Mesenchymal stem cell (in vitro differentiated cells and primary cell): ENCODE results near the gene IP6K2.

ENCODE experiments used
- DNase-seq: peaks from one replicate; pipeline ENCODE4 v3.0.0-alpha.2; 2013
- H2AFZ ChIP-seq: one replicate; pipeline ENCODE4 v1.6.1; 2013; ENCODE audit warnings: low read depth, mild to moderate bottlenecking, control low read depth, inconsistent platforms, low read length, moderate library complexity
- H2AK5ac ChIP-seq: 2 replicates; pipeline ENCODE4 v1.6.1; 2013; ENCODE audit warnings: low read length, moderate library complexity, mild to moderate bottlenecking, inconsistent platforms; ENCODE audit not compliant: severe bottlenecking
- H2BK120ac ChIP-seq: one replicate; pipeline ENCODE4 v1.6.1; 2013; ENCODE audit warnings: low read depth, mild to moderate bottlenecking, inconsistent platforms, low read length, moderate library complexity
- H2BK12ac ChIP-seq, 2 experiments: one replicate each; pipeline ENCODE4 v1.6.1; 2013; ENCODE audit warnings: inconsistent platforms in 2 of 2, low read length in 2 of 2, mild to moderate bottlenecking in 2 of 2, moderate library complexity in 2 of 2, control low read depth in 1 of 2
- H2BK15ac ChIP-seq: one replicate; pipeline ENCODE4 v1.6.1; 2013; ENCODE audit warnings: mild to moderate bottlenecking, low read depth, inconsistent platforms; ENCODE audit not compliant: poor library complexity, severe bottlenecking
- H2BK5ac ChIP-seq: 2 replicates; pipeline ENCODE4 v1.6.1; 2013; ENCODE audit warnings: low read depth, mild to moderate bottlenecking, low read length, control low read depth, inconsistent platforms; ENCODE audit not compliant: poor library complexity, severe bottlenecking
- H3K14ac ChIP-seq, 2 experiments: one replicate each; pipeline ENCODE4 v1.6.1; 2013; ENCODE audit warnings: inconsistent platforms in 2 of 2, low read length in 2 of 2, control low read depth in 1 of 2, mild to moderate bottlenecking in 1 of 2, moderate library complexity in 1 of 2
- H3K18ac ChIP-seq, 2 experiments: one replicate each; pipeline ENCODE4 v1.6.1; 2013; ENCODE audit warnings: inconsistent platforms in 2 of 2, low read length in 2 of 2, control low read depth in 1 of 2, low read depth in 1 of 2, mild to moderate bottlenecking in 1 of 2
- H3K23ac ChIP-seq, 2 experiments: one replicate each; pipeline ENCODE4 v1.6.1; 2013; ENCODE audit warnings: inconsistent platforms in 2 of 2, low read length in 2 of 2, mild to moderate bottlenecking in 2 of 2, moderate library complexity in 2 of 2, control low read depth in 1 of 2
- H3K27ac ChIP-seq: 2 replicates; pipeline ENCODE4 v1.5.1; 2013; ENCODE audit warnings: mild to moderate bottlenecking, moderate library complexity, low read length, control low read depth, inconsistent platforms; ENCODE audit not compliant: poor library complexity, severe bottlenecking
- H3K27me3 ChIP-seq, 2 experiments: 2 replicates each; pipeline versions ENCODE4 v1.6.1 to v1.7.0; 2013; ENCODE audit warnings: low read length in 2 of 2, mild to moderate bottlenecking in 2 of 2, moderate library complexity in 2 of 2, control low read depth in 1 of 2, inconsistent platforms in 1 of 2; ENCODE audit not compliant: control insufficient read depth in 1 of 2, insufficient read depth in 1 of 2
- H3K36me3 ChIP-seq, 2 experiments: 2 replicates each; pipeline versions ENCODE4 v1.6.1 to v1.7.0; 2013; ENCODE audit warnings: low read length in 2 of 2, control low read depth in 1 of 2, inconsistent platforms in 1 of 2, low read depth in 1 of 2, mild to moderate bottlenecking in 1 of 2; ENCODE audit not compliant: insufficient read depth in 2 of 2, control insufficient read depth in 1 of 2
- H3K4ac ChIP-seq, 2 experiments: one replicate each; pipeline ENCODE4 v1.6.1; 2013; ENCODE audit warnings: inconsistent platforms in 2 of 2, low read length in 2 of 2, mild to moderate bottlenecking in 2 of 2, moderate library complexity in 2 of 2, control low read depth in 1 of 2, low read depth in 1 of 2
- H3K4me1 ChIP-seq: 2 replicates; pipeline ENCODE4 v1.6.1; 2013; ENCODE audit warnings: low read depth, low read length, control low read depth; ENCODE audit not compliant: control insufficient read depth, insufficient read depth
- H3K4me2 ChIP-seq: 2 replicates; pipeline ENCODE4 v1.6.1; 2013; ENCODE audit warnings: low read length, mild to moderate bottlenecking, inconsistent platforms; ENCODE audit not compliant: poor library complexity, severe bottlenecking
- H3K4me3 ChIP-seq, 2 experiments: 2 replicates each; pipeline versions ENCODE4 v1.5.1 to v1.7.0; 2013; ENCODE audit warnings: low read length in 2 of 2, mild to moderate bottlenecking in 2 of 2, control low read depth in 1 of 2, low read depth in 1 of 2; ENCODE audit not compliant: insufficient read depth in 1 of 2
- H3K79me1 ChIP-seq: replicated peaks from 2 replicates; pipeline ENCODE4 v1.6.1; 2013; ENCODE audit warnings: mild to moderate bottlenecking, control low read depth, low read length, inconsistent platforms; ENCODE audit not compliant: poor library complexity, severe bottlenecking
- H3K9ac ChIP-seq: 2 replicates; pipeline ENCODE4 v1.7.0; 2013; ENCODE audit warnings: mild to moderate bottlenecking, low read length, moderate library complexity
- H3K9me3 ChIP-seq: 2 replicates; pipeline ENCODE4 v1.7.0; 2013; ENCODE audit warnings: mild to moderate bottlenecking, low read length; ENCODE audit not compliant: control insufficient read depth
- H4K8ac ChIP-seq: one replicate; pipeline ENCODE4 v1.6.1; 2013; ENCODE audit warnings: inconsistent platforms, mild to moderate bottlenecking, low read length, moderate library complexity
- H4K91ac ChIP-seq: one replicate; pipeline ENCODE4 v1.6.1; 2013; ENCODE audit warnings: mild to moderate bottlenecking, low read length, inconsistent platforms
- WGBS: methylation state at CpG from one replicate; pipeline ENCODE4 v1.1.7; 2013; ENCODE audit warnings: mixed read lengths; 5-methylcytosine and 5-hydroxymethylcytosine counted together

IP6K2 gene

DNA sequence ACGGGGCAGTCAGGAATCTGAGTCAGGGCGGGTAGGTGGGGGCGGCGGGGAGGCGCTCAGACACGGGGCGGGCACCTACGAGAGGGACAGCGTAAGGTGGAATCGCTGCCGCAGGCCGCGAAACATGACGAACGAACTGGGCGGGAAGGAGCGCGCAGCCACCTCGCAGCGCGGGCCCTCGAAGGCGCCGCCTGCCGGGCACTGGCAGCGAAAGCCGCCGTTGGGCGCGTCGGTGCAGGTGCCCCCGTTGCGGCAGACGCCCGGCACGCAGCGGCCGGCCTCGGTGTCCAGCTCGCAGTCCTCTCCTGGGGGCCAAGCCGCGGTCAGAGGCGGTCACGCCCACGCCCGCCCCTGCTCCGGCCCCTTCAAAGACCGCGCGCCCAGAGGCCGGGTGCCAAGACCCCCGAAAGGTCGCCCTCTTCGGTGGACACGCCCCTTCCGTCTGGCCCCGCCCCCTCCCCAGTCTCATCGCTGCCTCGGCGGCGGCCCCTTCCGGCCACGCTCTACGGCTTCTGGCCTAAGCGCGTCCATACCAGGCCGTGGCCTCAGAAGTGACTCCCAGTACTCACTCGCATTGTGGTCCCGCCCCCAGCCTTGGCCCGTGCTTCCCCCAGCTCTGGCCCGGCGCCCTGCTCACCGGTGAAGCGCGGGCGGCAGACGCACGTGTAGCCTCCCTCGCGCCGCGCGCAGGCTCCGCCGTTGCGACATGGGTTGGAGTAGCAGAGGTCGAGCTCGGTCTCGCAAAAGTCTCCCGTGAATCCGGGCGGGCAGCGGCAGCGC, 60.8 kb downstream of the IP6K2 start:
- Histone ChIP-seq H2AK5ac (no peak overlapping the region), H2BK12ac (no peak overlapping the region), H4K8ac (no peak overlapping the region), H3K27me3 (peaks cover 0 to 39% of the 10 kb centered on the region in 2 experiments), H4K91ac (no peak overlapping the region), H3K4me1 (peaks cover 18% of the 10 kb centered on the region), H3K79me1 (no peaks in the 10 kb centered on the region), H3K4ac (no peak overlapping the region), H3K18ac (no peak overlapping the region), H3K4me2 (peak overlapping the region; percentile 37), H3K23ac (no peak overlapping the region), H2BK5ac (no peak overlapping the region), H3K27ac (no peak overlapping the region), H2BK120ac (no peak overlapping the region), H3K36me3 (peaks cover 0 to 29% of the 10 kb centered on the region in 2 experiments), H3K4me3 (peak overlapping the region; percentile 15 to 65), H3K9me3 (no peaks in the 10 kb centered on the region), H2AFZ (no peak overlapping the region), H2BK15ac (no peak overlapping the region), H3K14ac (no peak overlapping the region), H3K9ac (peak overlapping the region; percentile 29)
- peak; percentile 42 for DNase-seq
- WGBS: 34% methylated on average over 89 of the region's 94 CpGs

DNA sequence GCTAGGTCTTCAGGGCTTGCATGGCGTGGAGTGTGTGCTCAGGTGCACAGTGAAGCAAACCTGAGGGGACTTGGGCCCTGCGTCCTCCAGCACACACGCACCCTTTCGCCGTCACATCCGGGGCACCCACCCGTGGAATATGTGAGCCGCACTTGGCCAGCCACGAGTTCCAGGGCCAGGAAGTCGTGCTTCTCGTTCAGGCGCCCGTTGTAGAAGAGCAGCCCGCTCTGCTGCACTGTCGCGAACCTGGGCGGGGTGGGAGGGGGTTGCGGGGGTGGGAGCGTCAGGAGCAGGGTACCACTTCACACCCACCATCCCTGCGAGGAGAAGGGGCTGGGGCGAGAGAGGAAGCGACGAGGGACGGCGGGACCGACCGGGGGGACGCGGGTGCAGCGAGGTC, 61.4 kb downstream of the IP6K2 start:
- DNase-seq: no peak
- no peak overlapping the region for H3K4me3 ChIP-seq
- 55% methylated on average over 23 of the region's 30 CpGs for WGBS
- no peak overlapping the region for H3K9ac ChIP-seq
- H4K91ac ChIP-seq: no peak overlapping the region
- no peaks in the 10 kb centered on the region for H3K9me3 ChIP-seq
- H2BK12ac ChIP-seq: no peak overlapping the region
- H2BK15ac ChIP-seq: no peak overlapping the region
- no peak overlapping the region for H3K18ac ChIP-seq
- H3K79me1 ChIP-seq: no peaks in the 10 kb centered on the region
- H4K8ac ChIP-seq: no peak overlapping the region
- H2BK5ac ChIP-seq: no peak overlapping the region
- no peak overlapping the region for H3K14ac ChIP-seq
- no peak overlapping the region for H3K4me2 ChIP-seq
- no peak overlapping the region for H2BK120ac ChIP-seq
- H3K27me3 ChIP-seq: peaks cover 0 to 39% of the 10 kb centered on the region in 2 experiments
- peaks cover 0 to 24% of the 10 kb centered on the region in 2 experiments for H3K36me3 ChIP-seq
- peaks cover 15% of the 10 kb centered on the region for H3K4me1 ChIP-seq
- no peak overlapping the region for H3K4ac ChIP-seq
- H2AK5ac ChIP-seq: no peak overlapping the region
- H3K23ac ChIP-seq: peak overlapping the region in 1 of 2 experiments; percentile 28
- no peak overlapping the region for H3K27ac ChIP-seq
- H2AFZ ChIP-seq: no peak overlapping the region

DNA sequence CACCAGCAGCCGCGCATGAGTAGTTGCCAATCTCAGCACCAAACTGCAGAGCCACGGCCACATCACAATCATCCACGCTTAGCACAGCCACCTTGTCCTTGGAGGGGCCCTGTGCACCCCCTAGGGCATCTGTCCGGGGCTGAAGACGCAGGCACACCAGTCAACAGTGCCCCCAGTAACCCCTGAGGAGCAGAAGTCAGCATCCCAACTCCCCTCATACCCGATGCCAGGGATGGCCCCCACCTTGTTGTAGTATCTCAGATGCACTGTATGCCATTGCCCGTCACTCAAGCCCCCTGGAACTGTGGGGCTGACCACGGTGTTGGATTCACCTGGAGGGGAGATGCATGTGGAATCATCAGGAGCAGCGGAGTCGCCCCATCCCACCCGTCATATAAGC, 62.0 kb downstream of the IP6K2 start:
- no peak overlapping the region for H2BK15ac ChIP-seq
- H2BK5ac ChIP-seq: no peak overlapping the region
- no peak overlapping the region for H3K23ac ChIP-seq
- H3K14ac ChIP-seq: no peak overlapping the region
- 95% methylated on average over 12 of the region's 12 CpGs for WGBS
- H2BK120ac ChIP-seq: no peak overlapping the region
- no peak overlapping the region for H2AFZ ChIP-seq
- no peak overlapping the region for H3K9ac ChIP-seq
- no peak overlapping the region for H4K91ac ChIP-seq
- no peak overlapping the region for H3K18ac ChIP-seq
- no peak overlapping the region for H3K4me3 ChIP-seq
- H3K27me3 ChIP-seq: peaks cover 0 to 39% of the 10 kb centered on the region in 2 experiments
- no peak overlapping the region for H2BK12ac ChIP-seq
- peaks cover 0 to 21% of the 10 kb centered on the region in 2 experiments for H3K36me3 ChIP-seq
- H3K4me1 ChIP-seq: peaks cover 15% of the 10 kb centered on the region
- no peak for DNase-seq
- H4K8ac ChIP-seq: no peak overlapping the region
- H2AK5ac ChIP-seq: no peak overlapping the region
- no peak overlapping the region for H3K4ac ChIP-seq
- H3K27ac ChIP-seq: no peak overlapping the region
- no peaks in the 10 kb centered on the region for H3K79me1 ChIP-seq
- H3K4me2 ChIP-seq: no peak overlapping the region
- H3K9me3 ChIP-seq: no peaks in the 10 kb centered on the region

DNA sequence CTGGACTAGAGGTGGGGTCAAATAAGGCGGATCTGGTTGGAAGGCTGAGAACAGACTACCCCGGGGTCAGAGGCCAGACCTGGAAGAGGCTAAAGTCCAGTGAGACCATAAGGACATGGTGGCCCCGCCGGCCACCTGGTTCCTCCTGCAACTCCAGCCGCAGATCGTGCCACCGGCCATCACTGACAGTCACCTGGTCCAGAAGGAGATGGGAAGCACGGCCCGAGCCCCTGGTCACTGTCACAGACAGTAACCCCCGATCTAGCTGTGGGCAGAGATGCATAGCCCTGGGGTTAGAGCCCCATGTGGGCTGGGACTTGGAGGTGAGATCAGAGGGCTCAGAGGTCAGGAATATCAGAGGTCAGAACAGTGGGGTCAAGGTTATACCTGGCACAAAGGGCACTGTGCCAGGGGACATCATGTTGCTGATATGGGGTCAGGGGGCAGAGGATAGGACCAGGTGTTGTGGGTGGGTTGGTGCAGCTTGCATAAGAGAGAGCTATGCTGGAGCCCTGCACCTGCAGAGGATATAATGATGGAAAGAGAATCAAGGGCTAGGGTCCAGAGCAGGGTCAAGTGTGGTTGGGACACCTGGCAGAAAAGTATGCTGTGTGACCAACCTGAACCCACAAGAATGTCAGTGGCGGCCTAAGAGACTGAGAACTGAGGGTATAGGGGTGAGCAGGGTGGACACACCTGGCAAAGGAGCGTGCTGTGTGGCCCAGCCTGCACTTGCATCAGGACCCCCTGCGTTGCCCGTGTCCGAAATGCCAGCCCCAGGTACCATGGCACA, 63.9 kb downstream of the IP6K2 start:
- no peak overlapping the region for H2BK5ac ChIP-seq
- no peak overlapping the region for H3K14ac ChIP-seq
- H3K4me3 ChIP-seq: no peak overlapping the region
- no peak overlapping the region for H2BK12ac ChIP-seq
- H4K8ac ChIP-seq: no peak overlapping the region
- 95% methylated on average over 15 of the region's 15 CpGs for whole genome bisulfite sequencing
- H2BK120ac ChIP-seq: no peak overlapping the region
- no peak overlapping the region for H3K9ac ChIP-seq
- no peak overlapping the region for H2BK15ac ChIP-seq
- no peak overlapping the region for H3K18ac ChIP-seq
- H3K27me3 ChIP-seq: peaks cover 0 to 33% of the 10 kb centered on the region in 2 experiments
- no peak overlapping the region for H3K4me2 ChIP-seq
- no peaks in the 10 kb centered on the region for H3K9me3 ChIP-seq
- peak overlapping the region in 1 of 2 experiments; percentile 40 for H3K23ac ChIP-seq
- peaks cover 0 to 13% of the 10 kb centered on the region in 2 experiments for H3K36me3 ChIP-seq
- no peak overlapping the region for H4K91ac ChIP-seq
- H2AK5ac ChIP-seq: no peak overlapping the region
- H3K4me1 ChIP-seq: peaks cover 15% of the 10 kb centered on the region
- H2AFZ ChIP-seq: no peak overlapping the region
- no peaks in the 10 kb centered on the region for H3K79me1 ChIP-seq
- H3K27ac ChIP-seq: no peak overlapping the region
- H3K4ac ChIP-seq: no peak overlapping the region
- no peak for DNase-seq
